NCI-H2171 treated with DMSO at 0.1 percent for 48 hours (cell line): ENCODE measurements around the gene UBQLNL.

Experiments used
- DNase-seq: peaks from one replicate; lab custom pipeline; 2025; lab: John Stamatoyannopoulos, UW

UBQLNL gene

GRCh38 chr11:5516599-5516998 lies at the start of gene UBQLNL:
Gene UBQLNL, minus strand, starts transcription at chr11:5516699. Its CDS starts 258 bp downstream, at chr11:5516441.
- no peak for DNase-seq

GRCh38 chr11:5564259-5565019 lies 47.9 kb upstream of the UBQLNL start:
- no peak for DNase-seq

- DNase-seq, result no peak
These were observed 41.3 kb upstream of the UBQLNL start for GRCh38 chr11:5557751-5558150.

GRCh38 chr11:5556596-5557188 lies 40.2 kb upstream of the UBQLNL start:
- no peak for DNase-seq

- DNase-seq, result no peak
These were observed 36.8 kb upstream of the UBQLNL start for GRCh38 chr11:5553343-5553742.

- no peak for DNase-seq
These were observed 34.1 kb upstream of the UBQLNL start for GRCh38 chr11:5550440-5551095.

GRCh38 chr11:5548440-5548839 lies 31.9 kb upstream of the UBQLNL start, which contains the start of gene OR52H1:
Gene OR52H1, minus strand, starts transcription at chr11:5548540. Its CDS starts 3,035 bp downstream, at chr11:5545505.
- no peak for DNase-seq

- DNase-seq, result no peak
These were observed 31.5 kb upstream of the UBQLNL start for GRCh38 chr11:5547982-5548381.

GRCh38 chr11:5546457-5546856 lies 30.0 kb upstream of the UBQLNL start:
- no peak for DNase-seq

- no peak for DNase-seq
These were observed 24.9 kb upstream of the UBQLNL start for GRCh38 chr11:5541427-5541826.

- DNase-seq, result no peak
These were observed 20.0 kb upstream of the UBQLNL start for GRCh38 chr11:5536482-5536881.

GRCh38 chr11:5534046-5534445 lies 17.5 kb upstream of the UBQLNL start:
- no peak for DNase-seq

GRCh38 chr11:5531053-5531831 lies 14.7 kb upstream of the UBQLNL start:
- no peak for DNase-seq

GRCh38 chr11:5528495-5528894 lies 12.0 kb upstream of the UBQLNL start:
- DNase-seq, result no peak

- no peak for DNase-seq
These were observed 11.2 kb upstream of the UBQLNL start for GRCh38 chr11:5527716-5528115.

GRCh38 chr11:5524756-5525155 lies 8.3 kb upstream of the UBQLNL start:
- no peak for DNase-seq

GRCh38 chr11:5522308-5522707 lies 5.8 kb upstream of the UBQLNL start:
- no peak for DNase-seq

- no peak for DNase-seq
These were observed 5.0 kb upstream of the UBQLNL start for GRCh38 chr11:5521540-5521939.

GRCh38 chr11:5514841-5515240 lies 1.7 kb downstream of the UBQLNL start:
- no peak for DNase-seq

GRCh38 chr11:5509803-5510202 lies 6.7 kb downstream of the UBQLNL start, which contains the start of gene UBQLN3:
Gene UBQLN3, minus strand, starts transcription at chr11:5509957. Its CDS starts 399 bp downstream, at chr11:5509558.
- no peak for DNase-seq

GRCh38 chr11:5508605-5509004 lies 7.9 kb downstream of the UBQLNL start:
- DNase-seq, result no peak

GRCh38 chr11:5507933-5508305 lies 8.6 kb downstream of the UBQLNL start:
- DNase-seq, result no peak
